ENCODE measurements around the gene GABRG3.

The GABRG3 gene

DNA sequence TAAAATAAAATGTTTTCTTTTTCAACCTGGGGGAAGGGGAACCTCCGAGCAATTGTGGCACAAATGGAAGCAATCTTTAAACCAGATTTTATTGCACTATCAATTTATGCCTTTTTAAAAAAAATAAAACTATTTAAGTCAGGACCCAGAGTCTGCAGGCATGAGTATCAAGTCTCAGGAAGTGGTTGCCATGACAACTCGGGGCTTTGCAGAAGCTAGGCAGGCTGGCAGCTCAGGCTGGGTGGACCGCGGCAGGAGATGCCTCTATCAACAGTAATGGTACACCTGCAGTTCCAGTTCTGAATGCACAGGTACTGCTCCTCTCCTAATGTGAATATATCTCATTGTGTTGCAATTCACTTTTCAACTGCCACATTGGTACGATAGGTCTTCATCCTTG, 447.7 kb downstream of the GABRG3 start:
- TF ChIP-seq, protein P1, sequence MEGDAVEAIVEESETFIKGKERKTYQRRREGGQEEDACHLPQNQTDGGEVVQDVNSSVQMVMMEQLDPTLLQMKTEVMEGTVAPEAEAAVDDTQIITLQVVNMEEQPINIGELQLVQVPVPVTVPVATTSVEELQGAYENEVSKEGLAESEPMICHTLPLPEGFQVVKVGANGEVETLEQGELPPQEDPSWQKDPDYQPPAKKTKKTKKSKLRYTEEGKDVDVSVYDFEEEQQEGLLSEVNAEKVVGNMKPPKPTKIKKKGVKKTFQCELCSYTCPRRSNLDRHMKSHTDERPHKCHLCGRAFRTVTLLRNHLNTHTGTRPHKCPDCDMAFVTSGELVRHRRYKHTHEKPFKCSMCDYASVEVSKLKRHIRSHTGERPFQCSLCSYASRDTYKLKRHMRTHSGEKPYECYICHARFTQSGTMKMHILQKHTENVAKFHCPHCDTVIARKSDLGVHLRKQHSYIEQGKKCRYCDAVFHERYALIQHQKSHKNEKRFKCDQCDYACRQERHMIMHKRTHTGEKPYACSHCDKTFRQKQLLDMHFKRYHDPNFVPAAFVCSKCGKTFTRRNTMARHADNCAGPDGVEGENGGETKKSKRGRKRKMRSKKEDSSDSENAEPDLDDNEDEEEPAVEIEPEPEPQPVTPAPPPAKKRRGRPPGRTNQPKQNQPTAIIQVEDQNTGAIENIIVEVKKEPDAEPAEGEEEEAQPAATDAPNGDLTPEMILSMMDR (IDR thresholded peaks at IDR 0.05; ENCODE audit: extremely low read depth, insufficient read depth, missing control alignments), result no peak
- in situ Hi-C loops (cut with MboI; ENCODE audit: low pct_unique_long_range_greater_than_20kb, low sequenced_read_pairs, unreplicated experiment), result no loop called here
- DNase-seq (ENCODE audit: low spot score), result no peak

DNA sequence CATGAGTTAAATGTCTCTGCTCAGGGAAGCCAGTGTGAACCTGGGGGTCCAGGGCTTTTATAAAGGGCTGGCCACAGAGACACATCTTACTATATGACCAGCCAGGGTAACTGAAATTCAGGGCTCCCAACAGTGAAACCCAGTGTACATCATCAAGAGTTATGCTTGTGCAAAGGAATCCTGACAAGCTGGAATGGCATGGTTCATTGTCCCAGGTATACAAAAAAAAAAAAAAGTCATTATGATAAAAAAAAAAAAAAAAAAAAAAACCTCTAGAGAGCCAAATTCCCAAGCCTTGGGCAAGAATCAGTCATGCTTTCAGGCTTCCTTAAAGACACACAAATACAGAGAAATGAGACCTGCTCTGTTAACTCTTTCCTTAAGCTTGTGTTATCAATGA, 452.0 kb downstream of the GABRG3 start:
- in situ Hi-C loops (cut with MboI; ENCODE audit: low pct_unique_long_range_greater_than_20kb, low sequenced_read_pairs, unreplicated experiment), result no loop called here
- TF ChIP-seq, protein P1 (IDR thresholded peaks at IDR 0.05; ENCODE audit: extremely low read depth, insufficient read depth, missing control alignments), result no peak
- DNase-seq (ENCODE audit: low spot score), result no peak

DNA sequence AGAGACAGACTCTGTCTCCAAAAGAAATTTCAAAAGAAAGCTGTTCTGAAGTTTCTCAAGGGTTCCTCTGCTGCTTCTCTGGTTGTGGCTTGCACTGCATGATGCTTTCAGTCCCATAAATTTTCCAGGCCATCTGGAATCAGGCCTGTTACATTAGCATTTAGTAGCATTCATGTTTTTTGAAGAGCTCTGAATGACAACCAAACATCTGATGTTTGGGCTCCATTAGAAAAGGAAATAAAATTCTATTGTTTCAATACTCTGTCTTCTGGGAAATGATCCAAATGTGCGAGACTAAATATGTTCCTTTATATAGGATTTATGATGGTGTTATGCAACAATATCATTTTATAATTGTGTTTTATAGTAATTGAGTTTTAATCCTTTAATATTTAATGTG, 455.8 kb downstream of the GABRG3 start:
- in situ Hi-C loops (cut with MboI; ENCODE audit: low pct_unique_long_range_greater_than_20kb, low sequenced_read_pairs, unreplicated experiment), result no loop called here
- TF ChIP-seq, protein P1 (IDR thresholded peaks at IDR 0.05; ENCODE audit: extremely low read depth, insufficient read depth, missing control alignments), result no peak
- no peak for DNase-seq (ENCODE audit: low spot score)

DNA sequence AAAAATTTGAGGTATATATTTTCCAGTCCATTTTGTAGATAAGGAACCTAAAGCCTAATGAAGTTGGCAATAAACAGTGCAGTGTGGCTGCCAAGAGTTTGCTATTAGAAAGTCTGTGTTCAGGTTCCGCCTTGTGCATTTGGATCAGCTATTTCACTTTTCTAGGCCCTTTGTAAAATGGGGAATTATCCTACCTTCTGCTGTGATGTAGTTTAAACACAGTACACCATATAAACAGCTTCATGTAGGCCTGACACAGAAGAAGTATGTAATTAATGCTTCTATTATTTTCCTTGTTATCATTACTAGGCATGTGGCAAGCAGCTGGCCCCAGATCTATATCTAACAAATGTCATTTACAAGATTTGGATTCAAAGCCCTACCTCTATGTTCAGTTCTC, 456.3 kb downstream of the GABRG3 start:
- DNase-seq (ENCODE audit: low spot score), result no peak
- in situ Hi-C loops (cut with MboI; ENCODE audit: low pct_unique_long_range_greater_than_20kb, low sequenced_read_pairs, unreplicated experiment), result no loop called here
- TF ChIP-seq, protein P1 (IDR thresholded peaks at IDR 0.05; ENCODE audit: extremely low read depth, insufficient read depth, missing control alignments), result no peak

DNA sequence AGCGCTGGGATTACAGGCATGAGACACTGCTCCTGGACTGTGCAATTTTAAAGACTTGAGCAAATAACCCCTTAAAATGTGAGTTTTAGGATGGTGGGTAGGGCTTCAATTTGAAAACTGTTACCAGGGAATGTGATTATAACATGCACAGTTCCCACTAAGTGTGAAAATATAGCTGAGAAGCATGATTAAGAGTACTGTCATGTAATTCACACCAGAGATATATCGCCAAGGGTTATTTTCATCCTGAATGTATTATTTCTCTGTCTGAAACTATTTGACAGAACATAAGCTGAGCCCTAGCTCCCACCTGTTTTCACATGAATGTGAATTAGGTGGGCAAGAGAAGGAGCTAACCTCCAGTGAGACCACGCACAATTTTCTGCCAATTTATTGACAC, 457.2 kb downstream of the GABRG3 start:
- DNase-seq (ENCODE audit: low spot score), result no peak
- in situ Hi-C loops (cut with MboI; ENCODE audit: low pct_unique_long_range_greater_than_20kb, low sequenced_read_pairs, unreplicated experiment), result no loop called here
- TF ChIP-seq, protein P1 (IDR thresholded peaks at IDR 0.05; ENCODE audit: extremely low read depth, insufficient read depth, missing control alignments), result no peak

DNA sequence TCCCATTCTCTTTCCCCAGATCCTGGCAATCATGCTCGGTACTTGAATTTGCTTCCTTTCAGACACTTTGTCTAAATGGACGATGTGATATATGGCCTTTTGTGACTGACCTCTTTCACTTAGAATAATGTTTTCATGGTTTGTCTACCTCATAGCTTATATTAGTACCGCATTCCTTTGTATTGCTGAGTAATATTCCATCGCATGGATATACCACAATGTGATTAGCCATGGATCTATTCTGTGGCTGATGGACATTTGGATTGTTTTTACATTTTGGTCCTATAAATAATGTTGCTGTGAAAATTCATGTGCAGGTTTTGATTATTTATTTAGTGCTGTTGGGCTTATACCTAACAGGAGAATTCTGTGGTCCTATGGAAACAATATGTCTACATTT, 458.6 kb downstream of the GABRG3 start:
- no peak for DNase-seq (ENCODE audit: low spot score)
- in situ Hi-C loops (cut with MboI; ENCODE audit: low pct_unique_long_range_greater_than_20kb, low sequenced_read_pairs, unreplicated experiment), result no loop called here
- TF ChIP-seq, protein P1 (IDR thresholded peaks at IDR 0.05; ENCODE audit: extremely low read depth, insufficient read depth, missing control alignments), result no peak

DNA sequence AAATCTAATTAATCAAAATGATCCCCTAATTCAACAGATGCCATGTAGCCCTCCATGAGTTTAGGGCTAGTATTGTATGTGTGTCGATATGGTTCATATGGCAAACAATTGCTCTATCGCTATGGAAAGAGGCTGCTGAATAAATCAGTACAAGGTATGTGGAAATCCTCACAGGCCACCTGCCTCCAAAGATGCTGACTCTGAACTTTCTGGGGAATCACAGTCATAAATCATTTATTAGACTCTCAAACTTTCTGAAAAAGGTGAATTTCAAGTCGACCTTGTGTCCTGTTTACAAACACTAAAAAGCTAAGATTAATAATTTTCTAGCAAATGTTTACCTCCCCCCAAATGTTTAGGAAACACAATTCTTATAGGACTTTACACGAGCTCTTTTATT, 462.6 kb downstream of the GABRG3 start:
- TF ChIP-seq, protein P1 (IDR thresholded peaks at IDR 0.05; ENCODE audit: extremely low read depth, insufficient read depth, missing control alignments), result no peak
- no peak for DNase-seq (ENCODE audit: low spot score)
- in situ Hi-C loops (cut with MboI; ENCODE audit: low pct_unique_long_range_greater_than_20kb, low sequenced_read_pairs, unreplicated experiment), result no loop called here
